ENCODE results near the gene RPS27A.

DNA sequence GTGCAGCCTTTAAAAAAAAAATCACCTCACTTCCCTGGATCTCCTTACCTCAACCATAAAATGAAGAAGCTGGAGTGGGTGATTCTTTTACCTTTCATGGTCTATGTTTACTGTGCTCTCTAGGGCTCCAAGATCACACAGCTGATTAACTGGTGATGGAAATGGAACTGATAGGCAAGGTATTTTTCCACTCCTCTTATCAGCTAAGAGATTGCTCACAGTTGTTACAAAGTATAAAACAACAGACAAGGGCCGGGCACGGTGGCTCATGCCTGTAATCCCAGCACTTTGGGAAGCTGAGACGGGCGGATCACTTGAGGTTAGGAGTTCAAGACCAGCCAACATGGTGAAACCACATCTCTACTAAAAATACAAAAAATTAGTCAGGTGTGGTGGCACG, 14.5 kb downstream of the RPS27A start:
- TF ChIP-seq, protein P1, sequence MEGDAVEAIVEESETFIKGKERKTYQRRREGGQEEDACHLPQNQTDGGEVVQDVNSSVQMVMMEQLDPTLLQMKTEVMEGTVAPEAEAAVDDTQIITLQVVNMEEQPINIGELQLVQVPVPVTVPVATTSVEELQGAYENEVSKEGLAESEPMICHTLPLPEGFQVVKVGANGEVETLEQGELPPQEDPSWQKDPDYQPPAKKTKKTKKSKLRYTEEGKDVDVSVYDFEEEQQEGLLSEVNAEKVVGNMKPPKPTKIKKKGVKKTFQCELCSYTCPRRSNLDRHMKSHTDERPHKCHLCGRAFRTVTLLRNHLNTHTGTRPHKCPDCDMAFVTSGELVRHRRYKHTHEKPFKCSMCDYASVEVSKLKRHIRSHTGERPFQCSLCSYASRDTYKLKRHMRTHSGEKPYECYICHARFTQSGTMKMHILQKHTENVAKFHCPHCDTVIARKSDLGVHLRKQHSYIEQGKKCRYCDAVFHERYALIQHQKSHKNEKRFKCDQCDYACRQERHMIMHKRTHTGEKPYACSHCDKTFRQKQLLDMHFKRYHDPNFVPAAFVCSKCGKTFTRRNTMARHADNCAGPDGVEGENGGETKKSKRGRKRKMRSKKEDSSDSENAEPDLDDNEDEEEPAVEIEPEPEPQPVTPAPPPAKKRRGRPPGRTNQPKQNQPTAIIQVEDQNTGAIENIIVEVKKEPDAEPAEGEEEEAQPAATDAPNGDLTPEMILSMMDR (IDR thresholded peaks at IDR 0.05; ENCODE audit: low read depth, low read length) = no peak
- TF ChIP-seq EZH2phosphoT487 (IDR thresholded peaks at IDR 0.05; ENCODE audit: low read depth) = no peak

All from OCI-LY3 (cell line).